NK-92 (cell line): Measurements from ENCODE around the gene SLC5A3.

Source experiments
- DNase-seq: peaks from one replicate; lab custom pipeline; 2025; ENCODE audit not compliant: unreplicated experiment; lab: John Stamatoyannopoulos, UW

The SLC5A3 gene

GRCh38 chr21:34073032-34073748 lies at the start of gene SLC5A3, which contains the start of gene MRPS6:
TSS of gene SLC5A3 (plus strand) at chr21:34073578. CDS start at chr21:34095199, 21,621 bp downstream.
TSS of gene MRPS6 (plus strand) at chr21:34073578. CDS start at chr21:34073701, 123 bp downstream.
- DNase-seq = no peak

- no peak for DNase-seq
These were observed 49.5 kb upstream of the SLC5A3 start for GRCh38 chr21:34023691-34024373.

- no peak for DNase-seq
These were observed 49.0 kb upstream of the SLC5A3 start for GRCh38 chr21:34024374-34024693.

- DNase-seq = no peak
These were observed 45.5 kb upstream of the SLC5A3 start for GRCh38 chr21:34027721-34028461.

GRCh38 chr21:34029743-34030528 lies 43.4 kb upstream of the SLC5A3 start:
- no peak for DNase-seq

- no peak for DNase-seq
These were observed 41.5 kb upstream of the SLC5A3 start for GRCh38 chr21:34031835-34032370.

GRCh38 chr21:34034369-34035014 lies 38.9 kb upstream of the SLC5A3 start:
- no peak for DNase-seq

GRCh38 chr21:34035619-34036354 lies 37.6 kb upstream of the SLC5A3 start:
- no peak for DNase-seq

GRCh38 chr21:34037009-34037795 lies 36.2 kb upstream of the SLC5A3 start:
- DNase-seq = no peak

GRCh38 chr21:34039678-34040382 lies 33.5 kb upstream of the SLC5A3 start:
- no peak for DNase-seq

GRCh38 chr21:34042735-34043134 lies 30.6 kb upstream of the SLC5A3 start:
- DNase-seq = no peak

- DNase-seq = no peak
These were observed 30.0 kb upstream of the SLC5A3 start for GRCh38 chr21:34043333-34043732.

GRCh38 chr21:34046917-34047316 lies 26.5 kb upstream of the SLC5A3 start:
- no peak for DNase-seq

GRCh38 chr21:34047835-34048234 lies 25.5 kb upstream of the SLC5A3 start:
- no peak for DNase-seq

- DNase-seq = no peak
These were observed 21.2 kb upstream of the SLC5A3 start for GRCh38 chr21:34052171-34052570.

- DNase-seq = no peak
These were observed 19.1 kb upstream of the SLC5A3 start for GRCh38 chr21:34054259-34054658.

- no peak for DNase-seq
These were observed 17.8 kb upstream of the SLC5A3 start for GRCh38 chr21:34055615-34056014.

- no peak for DNase-seq
These were observed 11.4 kb upstream of the SLC5A3 start for GRCh38 chr21:34061983-34062382.
